OCI-LY3 (cell line): Measurements from ENCODE around the gene RIBC1.

Source experiments
- CTCF ChIP-seq: fragments of 200-600, 300-600 bp; sonication (generic); IDR thresholded peaks from 2 replicates; pipeline ENCODE4 v1.5.1; 2014; ENCODE audit warnings: antibody characterized with exemption, low read length, low read depth
- EZH2phosphoT487 ChIP-seq: fragments of 200-600 bp; shearing (Covaris generic); IDR thresholded peaks from 2 replicates; pipeline ENCODE4 v1.6.1; 2018; ENCODE audit warnings: antibody characterized with exemption, mixed run types, low read depth

GRCh38 chrX:53471346-53471745, 48.7 kb downstream of the RIBC1 start:
- no peak for TF ChIP-seq CTCF
- TF ChIP-seq EZH2phosphoT487: no peak
